GM03348 (cell line): ENCODE data around the gene ADARB1.
"Not testable (repeated sequence)": the region's sequence is repeated elsewhere in the genome, so short reads cannot be mapped to it uniquely, and the experiment has no call there.

Experiments
- DNase-seq: peaks from one replicate; pipeline ENCODE4 v3.0.0; 2012; ENCODE audit warnings: low spot score

Gene ADARB1

DNA sequence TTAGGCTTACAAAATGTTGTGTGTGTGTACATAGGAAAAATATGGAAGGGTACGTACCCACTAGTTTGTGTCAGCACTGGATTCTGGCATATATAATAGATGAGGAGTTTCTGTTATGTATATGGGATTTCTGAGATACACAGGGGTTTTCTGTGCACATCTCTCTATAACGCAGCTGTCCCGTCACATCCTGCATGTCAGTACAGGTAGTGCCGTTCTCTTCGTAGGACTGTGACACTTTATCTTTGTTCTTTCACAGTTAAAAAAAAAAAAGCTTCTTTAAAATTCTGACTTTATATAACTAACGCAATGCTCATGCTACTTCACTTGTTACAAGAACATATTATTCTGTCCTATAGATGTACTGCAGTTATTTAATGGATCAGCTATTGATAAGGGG lies 42.9 kb downstream of the ADARB1 start:
- DNase-seq = no peak

DNA sequence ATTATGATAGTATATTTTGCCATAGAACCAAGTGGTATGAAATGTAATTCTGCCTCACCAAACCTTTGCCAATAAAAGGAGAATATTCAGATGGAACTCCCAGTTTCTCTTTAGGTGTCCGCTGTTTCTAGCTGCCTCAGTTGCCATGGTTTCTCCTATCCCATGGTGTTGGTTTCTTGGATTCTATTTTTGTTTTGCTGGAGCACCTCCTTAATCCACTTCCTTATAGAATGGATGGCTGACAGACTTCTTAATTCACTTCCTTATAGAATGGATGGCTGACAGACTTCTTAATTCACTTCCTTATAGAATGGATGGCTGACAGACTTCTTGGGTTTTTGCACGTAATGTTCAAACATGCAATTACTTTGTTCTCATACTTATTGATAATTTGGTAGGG lies 43.7 kb downstream of the ADARB1 start:
- DNase-seq = no peak

DNA sequence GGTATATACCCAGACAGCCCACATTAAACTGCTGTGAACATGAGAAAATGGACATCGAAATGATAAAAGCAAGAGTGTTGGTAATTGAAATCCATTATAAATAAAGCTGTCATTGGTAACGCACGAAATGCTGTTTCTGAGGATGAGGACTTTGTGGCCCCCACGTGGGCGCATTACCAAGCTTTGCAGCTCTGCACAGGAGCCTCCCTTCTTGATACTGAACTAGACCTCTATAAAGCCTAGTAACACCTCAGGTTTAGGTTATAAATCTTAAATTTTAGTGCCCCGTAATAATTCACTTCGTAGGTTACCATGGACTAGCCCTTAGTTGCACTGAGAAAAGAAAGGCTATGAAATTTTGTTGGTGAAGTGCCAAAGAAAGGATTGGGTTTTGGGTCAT lies 45.4 kb downstream of the ADARB1 start:
- no peak for DNase-seq

DNA sequence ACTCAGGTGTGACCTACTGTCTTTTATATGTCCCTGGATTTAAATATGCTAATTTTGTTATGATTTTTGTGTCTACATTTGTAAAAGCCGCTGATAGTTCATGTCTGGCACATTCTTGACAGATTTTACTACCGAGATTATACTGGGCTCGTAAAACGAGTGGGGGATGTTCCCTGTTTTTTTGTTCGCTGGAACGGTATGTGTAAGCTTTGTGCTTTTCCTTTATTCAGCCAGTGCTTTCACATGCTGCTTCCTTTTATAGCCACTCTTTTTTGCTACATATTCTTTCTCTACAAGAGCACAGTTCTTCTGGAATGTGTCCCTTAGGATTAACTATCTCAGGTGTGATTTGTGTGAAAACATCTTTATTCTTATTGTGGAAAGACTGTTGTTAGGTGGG lies 46.6 kb downstream of the ADARB1 start:
- no peak for DNase-seq

DNA sequence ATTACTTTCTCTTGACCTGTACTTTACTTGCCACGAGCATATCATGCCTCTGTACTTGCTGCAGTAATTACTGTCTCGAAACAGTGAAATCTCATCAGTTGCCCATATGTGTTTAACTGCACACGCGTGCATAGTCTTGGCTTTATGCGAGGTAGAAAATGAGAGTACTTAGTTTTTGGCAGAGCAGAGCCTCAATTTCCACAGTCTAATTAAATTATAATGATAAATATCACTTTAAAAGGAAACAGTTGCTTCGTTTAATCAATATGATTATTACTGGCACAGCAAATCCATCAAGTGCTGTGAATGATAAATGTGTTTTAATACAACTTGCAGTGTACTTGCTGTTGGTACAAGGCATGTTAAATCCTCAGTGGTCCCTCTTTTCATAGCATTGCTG lies 47.6 kb downstream of the ADARB1 start:
- no peak for DNase-seq

DNA sequence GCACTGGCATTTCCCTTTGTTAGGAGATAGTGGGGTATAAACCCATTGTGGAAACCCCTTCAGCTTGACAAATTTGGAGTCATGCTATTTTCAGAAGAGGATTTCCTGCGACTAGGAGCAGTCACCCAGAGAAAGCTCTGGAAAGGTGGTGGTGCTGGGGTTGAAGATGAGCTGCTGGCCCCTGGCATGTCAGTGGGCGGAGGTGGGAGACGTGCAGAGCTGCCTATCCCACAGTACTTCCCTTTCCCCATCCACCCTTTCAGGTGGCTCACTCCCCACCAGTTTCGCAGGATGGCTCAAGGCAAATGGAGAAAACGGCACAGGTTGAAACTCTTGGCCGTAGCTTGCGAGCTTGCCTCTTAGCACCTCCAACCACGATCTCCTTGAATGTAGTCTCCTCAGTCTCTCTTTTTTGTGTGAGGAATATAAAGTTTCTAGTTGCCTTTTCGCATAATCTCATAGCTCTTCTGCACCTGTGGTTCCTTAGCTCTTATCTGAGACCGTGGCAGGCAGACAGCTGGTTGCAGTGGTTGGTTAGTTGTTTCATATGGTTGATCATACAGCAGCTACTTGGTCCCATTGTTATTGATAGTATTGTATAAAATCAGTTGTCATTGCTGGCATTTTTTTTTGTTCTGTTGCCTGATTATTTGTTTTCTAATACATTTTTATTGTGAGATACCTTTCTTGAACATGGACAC lies 48.2 kb downstream of the ADARB1 start:
- no peak for DNase-seq

DNA sequence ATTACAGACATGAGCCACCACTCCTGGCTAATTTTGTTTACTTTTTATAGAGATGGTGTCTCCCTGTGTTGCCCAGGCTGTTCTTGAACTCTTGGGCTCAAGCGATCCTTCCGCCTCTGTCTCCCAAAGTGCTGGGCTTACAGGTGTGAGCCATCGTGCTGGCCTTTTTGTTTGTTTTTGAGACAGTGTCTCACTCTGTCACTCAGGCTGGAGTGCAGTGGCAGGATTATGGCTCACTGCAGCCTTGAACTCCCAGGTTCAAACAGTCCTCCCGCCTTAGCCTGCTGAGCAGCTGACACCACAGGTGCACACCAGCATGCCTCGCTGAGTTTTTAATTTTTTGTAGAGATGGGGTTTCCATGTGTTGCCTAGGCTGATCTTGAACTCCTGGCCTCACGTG lies 49.1 kb downstream of the ADARB1 start:
- DNase-seq = no peak

DNA sequence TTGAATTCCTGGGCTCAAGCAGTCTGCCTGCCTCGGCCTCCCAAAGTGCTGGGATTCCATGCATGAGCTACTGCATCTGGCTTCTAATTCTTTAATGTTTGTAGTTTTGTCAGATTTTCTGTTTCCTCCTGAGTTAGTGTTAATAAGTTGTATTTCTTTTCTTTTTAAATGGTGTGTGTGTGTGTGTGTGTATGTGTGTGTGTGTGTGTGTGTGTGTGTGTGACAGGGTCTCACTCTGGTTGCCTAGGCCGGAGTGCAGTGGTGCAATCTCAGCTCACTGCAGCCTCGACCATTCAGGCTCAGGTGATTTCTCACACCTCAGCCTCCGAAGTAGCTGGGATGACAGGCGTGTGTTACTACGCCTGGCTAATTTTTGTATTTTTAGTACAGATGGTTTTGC lies 50.2 kb downstream of the ADARB1 start:
- no peak for DNase-seq

DNA sequence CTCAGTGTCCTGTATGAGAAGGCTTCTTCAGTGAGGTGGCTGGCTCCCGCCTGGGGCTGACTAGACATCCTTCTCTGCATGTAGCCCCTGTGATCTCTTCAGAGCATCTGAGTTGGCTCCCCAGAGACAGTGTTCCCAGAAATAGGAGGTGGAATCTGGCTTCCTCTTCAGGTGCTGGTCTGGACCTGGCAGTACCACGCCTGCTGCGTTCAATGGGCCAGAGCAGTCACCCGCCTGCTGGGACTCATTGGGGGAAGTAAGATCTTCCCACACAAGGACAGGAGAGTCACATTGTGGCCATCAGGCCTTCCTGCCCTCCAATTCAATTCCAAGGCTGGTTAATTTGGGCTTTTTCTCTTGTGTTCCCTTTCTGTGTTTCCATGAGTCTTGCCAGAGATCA lies 51.0 kb downstream of the ADARB1 start:
- DNase-seq = no peak

DNA sequence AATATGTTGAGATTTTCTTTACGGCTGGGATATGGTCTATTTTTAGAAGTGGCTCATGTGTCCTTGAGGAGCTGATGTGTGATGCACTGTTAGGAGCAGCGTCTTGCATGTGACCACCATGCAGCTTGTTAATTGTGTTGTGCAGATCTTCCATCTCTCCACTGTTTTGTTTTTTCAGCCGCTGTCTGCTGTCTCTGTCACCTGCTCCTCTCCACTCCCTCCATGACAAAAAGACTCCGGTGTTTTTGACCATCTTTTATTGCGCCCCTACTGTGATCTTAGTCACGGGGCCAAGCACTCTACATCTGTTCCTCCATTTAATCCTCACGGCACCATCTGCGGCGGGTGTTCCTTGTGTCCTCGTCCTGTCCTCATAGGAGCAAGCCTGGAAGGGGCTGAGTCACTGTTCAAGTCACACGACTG lies 51.8 kb downstream of the ADARB1 start:
- no peak for DNase-seq

DNA sequence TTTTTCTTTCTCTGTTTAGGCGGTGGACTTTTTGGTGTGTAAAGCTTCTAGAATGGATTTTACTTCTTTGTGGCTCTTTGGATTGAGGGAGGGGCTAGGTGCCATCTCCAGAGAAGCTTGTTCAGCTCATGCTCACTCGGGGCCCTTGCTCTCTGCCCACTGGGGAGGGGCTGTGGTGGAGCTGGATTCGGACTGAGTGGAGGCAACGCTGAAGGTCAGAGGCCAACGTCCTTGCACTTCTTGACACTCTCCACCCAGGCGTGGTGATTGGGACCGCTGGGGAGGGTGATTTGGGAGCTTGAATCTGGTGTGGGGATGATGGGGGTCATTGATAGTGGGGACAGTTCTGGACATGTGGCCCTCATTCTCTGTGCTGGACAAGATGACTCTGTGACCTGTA lies 52.6 kb downstream of the ADARB1 start:
- DNase-seq = no peak

DNA sequence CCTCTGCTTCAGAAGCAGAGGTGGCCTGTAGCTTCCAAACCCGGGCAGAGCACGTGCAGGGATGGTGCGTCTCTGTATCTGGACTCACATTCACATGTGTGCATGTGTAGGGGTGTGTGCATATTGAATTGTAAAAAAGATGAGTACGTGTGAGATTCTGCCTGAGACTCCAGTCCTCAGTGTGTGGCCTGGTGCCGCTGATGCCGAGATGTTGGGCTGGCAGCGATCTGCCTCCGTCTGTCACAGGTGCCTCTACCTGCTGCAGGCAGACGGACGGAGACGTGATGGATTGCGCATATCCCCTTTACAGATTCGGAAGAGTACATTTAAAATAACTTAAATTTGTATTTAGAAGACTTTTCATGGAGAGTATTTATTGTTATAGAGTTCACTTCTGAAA lies 53.6 kb downstream of the ADARB1 start:
- no peak for DNase-seq

DNA sequence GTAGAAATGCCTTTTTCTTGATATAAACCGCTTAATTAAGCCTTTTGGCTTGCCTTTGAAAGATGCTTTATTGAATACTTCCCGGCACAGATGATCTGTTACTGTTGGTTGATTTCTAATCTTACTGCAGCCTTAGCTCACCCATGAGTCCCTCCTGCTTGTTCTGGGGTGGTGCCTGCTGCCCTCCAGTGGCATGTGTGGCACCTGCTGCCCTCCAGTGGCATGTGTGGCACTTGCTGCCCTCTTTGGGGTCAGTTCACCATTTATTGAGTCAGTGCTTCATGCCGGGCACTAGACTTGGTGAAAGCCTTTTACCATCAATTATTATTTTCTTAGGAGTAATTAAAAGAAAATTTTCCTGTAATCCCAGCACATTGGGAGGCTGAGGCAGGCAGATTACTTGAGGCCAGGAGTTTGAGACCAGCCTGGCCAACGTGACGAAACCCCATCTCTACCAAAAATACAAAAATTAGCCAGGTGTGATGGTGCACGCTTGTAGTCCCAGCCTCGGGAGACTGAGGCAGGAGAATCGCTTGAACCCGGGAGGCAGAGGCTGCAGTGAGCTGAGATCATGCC lies 54.3 kb downstream of the ADARB1 start:
- DNase-seq = peak; percentile 76

DNA sequence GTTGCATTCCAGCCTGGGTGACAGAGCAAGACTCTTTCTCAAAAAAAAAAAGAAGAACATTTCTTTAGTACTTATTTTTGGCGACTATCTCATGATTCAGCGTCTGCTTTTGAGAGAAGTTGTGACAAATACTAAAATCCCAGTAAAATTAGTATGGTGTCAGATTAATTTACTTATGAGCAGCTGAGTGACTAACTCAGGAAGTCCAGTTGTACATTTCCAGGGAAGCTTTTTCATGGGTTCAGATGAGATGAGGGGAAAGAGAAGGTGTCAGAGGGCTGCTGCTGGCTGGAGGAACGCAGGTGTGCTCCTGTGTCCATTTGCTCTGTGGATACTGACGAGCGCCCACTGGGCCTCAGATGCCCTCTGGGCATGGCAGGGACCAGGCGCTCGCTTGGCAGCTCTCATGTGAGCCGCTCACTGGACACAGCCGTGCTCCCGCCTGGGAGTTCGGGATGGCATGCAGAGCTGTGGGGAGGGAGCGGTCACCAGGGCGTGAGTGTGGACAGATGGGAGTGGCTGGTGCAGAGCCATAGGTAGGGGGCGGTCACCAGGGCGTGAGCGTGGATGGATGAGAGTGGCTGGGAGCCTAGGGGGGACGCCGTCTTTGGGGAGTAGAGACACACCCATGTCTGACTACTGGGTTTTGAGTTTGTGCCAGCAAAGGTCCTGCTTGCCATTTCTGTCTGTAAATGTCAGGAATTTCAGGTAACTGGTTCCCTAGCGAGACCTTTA lies 55.0 kb downstream of the ADARB1 start:
- DNase-seq = peak; percentile 42

DNA sequence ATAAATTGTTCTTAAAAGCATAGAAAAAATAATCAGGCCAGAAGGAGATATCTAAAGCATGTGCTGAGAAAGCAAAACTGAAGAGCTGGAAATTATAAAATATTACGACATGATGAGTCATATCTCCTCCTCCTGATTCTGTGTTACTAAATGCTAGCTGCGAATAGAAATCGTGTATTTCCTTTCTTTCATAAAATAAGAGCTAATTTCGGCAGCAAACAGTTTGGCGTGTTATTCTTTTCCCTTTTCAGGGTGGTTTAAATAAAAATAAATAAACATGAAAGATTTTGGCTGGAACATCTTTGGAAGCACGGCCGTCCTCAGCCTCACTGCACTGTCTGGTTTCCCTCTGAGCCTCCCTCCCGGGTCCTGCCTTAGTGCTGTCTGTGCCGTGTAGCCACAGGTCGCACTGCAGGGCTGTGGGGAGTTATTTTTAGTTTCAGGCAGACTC lies 56.0 kb downstream of the ADARB1 start:
- peak; percentile 82 for DNase-seq

DNA sequence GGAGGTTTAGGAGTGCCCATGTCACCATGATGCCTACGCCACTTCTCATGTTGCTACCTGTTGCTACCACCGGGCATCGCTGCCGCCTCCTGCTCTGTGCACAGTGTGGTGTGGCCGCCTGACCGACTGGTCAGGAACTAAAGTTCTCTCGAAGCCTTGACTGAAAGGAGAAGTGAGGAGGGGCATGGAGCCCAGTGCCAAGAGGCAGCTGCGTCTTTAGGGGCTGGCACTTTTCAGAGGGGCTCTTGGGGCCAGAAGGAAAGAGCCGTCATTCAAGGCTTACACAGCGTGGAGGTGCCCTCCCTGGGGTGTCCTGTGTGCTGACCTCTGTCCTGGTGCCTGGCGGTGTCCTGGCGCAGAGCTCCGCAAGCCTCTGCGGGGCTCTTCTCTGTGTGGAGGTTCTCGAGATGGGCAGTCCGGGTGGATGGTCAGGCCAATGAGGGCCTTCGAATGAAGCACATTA lies 57.2 kb downstream of the ADARB1 start:
- DNase-seq = no peak

DNA sequence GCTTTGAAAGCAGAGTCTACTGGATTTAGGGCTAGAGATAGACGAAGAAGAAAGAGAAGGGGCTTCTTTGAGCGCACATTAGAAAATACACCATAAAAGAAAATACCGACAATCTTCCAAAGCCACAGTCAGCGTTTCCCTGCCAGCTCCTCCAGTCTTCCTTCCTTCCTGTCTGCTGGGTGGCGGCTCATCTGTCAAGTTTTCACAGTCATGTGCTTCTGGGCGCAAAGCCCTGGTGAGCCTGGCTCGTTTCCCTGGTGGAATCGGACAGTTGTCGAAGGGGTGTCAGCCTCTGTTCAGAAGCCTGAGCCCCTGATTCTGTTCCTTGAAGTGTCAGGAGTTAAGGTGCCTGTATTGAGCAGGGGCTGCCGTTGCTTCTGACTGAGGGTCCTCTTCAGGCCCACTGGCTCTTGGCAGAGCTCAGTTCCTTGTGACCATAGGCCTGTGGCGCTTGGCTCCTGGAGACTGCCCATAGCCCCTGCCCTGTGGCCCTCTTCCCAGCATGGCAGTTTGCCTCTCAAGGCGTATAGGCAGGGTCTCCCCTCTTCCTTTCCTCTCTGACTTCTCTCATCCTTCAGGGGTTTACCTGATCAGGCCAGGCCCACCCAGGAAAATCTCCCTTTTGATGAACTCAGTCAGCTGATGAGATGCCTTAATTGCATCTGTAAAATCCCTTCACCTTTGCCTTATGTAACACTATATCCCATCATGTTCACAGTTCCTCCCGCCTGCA lies 58.6 kb downstream of the ADARB1 start:
- peak; percentile 42 for DNase-seq

DNA sequence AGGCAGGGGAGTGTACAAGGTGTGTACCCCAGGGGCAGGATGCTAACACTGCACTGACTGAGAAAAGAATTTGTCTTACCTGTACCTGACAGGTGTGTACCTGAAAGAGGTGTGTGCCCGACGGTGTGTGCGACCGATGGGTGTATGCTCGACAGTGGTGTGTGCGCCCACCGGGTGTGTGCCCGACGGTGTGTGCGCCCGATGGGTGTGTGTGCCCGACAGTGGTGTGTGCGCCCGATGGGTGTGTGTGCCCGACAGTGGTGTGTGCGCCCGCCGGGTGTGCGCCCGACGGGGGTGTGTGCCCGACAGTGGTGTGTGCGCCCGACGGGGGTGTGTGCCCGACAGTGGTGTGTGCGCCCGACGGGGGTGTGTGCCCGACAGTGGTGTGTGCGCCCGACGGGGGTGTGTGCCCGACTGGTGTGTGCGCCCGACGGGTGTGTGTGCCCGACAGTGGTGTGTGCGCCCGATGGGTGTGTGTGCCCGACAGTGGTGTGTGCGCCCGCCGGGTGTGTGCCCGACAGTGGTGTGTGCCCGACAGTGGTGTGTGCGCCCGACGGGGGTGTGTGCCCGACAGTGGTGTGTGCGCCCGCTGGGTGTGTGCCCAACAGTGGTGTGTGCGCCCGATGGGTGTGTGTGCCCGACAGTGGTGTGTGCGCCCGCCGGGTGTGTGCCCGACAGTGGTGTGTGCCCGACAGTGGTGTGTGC lies 59.3 kb downstream of the ADARB1 start:
- not testable (repeated sequence) for DNase-seq

DNA sequence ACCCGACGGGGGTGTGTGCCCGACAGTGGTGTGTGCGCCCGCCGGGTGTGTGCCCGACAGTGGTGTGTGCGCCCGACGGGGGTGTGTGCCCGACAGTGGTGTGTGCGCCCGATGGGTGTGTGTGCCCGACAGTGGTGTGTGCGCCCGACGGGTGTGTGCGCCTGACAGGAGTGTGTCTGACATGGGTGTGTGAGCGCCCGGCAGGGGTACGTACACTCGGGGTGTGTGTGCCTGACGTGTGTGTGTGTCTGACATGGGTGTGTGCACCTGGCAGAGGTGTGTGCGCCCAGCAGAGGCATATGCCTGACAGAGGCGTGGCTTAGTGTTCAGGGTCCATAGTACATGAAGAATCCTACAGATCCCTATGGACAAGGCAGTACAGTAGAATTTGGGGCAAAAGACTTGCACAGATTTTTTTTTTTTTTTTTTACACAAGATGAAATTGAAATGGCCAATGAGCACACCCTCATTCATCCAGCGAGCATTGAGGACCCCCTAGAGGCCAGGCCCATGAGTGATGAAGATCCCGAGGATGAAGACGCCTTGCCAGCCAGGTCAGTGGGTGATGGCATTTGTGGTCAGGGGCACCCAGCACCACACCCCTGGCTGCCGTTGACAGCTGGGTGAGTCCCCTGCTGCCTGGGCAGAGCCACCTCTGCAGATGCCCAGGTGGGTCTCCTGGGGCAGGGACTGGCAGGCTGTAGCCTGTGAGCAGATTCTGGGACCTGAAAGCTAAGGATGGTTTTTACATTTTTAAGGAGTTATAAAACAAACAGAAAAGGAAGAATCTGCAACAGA lies 60.1 kb downstream of the ADARB1 start:
- no peak for DNase-seq

DNA sequence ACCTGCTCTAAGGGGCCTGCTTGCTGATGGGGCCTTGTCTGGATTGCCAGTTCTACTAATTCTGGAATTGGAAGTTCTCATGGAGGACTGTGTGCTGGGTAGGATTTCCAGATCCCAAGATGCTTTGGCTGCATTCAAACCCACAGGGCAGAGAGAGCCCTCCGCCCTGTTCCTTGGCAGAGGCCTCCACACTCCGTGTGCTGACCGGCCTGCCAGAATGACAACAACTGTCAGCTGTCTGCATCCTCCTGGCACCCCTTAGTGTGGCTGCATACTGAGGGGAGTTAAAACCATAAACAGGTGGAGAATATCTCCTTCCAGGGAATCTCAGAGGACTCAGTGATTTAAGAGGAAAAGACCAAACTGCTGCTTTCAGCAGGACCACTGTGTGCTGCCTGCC lies 60.7 kb downstream of the ADARB1 start:
- no peak for DNase-seq

DNA sequence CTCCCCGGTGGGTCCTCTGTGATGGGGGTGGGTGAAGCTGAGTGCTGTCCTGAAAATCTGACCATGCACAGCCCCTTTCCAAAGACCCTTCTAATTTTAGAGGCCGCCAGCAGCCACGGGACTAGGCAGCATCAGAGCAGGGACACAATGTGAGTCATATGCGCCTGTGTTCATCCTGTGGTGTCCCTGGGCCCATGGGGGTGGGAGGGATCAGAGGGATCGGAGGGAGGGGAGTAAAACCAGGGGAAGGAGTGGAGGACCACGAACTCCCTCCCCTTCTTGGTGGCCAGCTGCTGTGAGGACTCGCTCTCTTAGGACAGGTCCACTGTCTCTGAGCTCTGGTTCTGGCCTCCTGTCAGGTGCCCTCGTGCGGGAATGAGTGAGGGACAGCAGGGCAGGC lies 61.5 kb downstream of the ADARB1 start:
- no peak for DNase-seq
